Ovary (tissue), 3 donors: ENCODE measurements around the gene S100B.

Experiments used
- EP300 ChIP-seq: sonication (generic); formaldehyde crosslinking; IDR thresholded peaks from one replicate; pipeline ENCODE4 v1.6.1; 2017; ENCODE audit warnings: antibody characterized with exemption
- POLR2A ChIP-seq: fragments of 450-650 bp; IDR thresholded peaks from one replicate; pipeline ENCODE4 v1.6.1; 2017; ENCODE audit warnings: antibody characterized with exemption, mild to moderate bottlenecking, moderate library complexity
- TF ChIP-seq, protein P1 (sequence below), 3 donors: fragments of 450-650 bp in 2 of 3; fragments of 200-600 bp in 1 of 3; IDR thresholded peaks; one replicate each; pipeline versions ENCODE4 v1.5.1 to v1.8.0; 2016 to 2022; ENCODE audit warnings: antibody characterized with exemption in 3 of 3, mild to moderate bottlenecking in 1 of 3
- donor health status: DM: no; HTN: no; CAD: no.

DNA sequence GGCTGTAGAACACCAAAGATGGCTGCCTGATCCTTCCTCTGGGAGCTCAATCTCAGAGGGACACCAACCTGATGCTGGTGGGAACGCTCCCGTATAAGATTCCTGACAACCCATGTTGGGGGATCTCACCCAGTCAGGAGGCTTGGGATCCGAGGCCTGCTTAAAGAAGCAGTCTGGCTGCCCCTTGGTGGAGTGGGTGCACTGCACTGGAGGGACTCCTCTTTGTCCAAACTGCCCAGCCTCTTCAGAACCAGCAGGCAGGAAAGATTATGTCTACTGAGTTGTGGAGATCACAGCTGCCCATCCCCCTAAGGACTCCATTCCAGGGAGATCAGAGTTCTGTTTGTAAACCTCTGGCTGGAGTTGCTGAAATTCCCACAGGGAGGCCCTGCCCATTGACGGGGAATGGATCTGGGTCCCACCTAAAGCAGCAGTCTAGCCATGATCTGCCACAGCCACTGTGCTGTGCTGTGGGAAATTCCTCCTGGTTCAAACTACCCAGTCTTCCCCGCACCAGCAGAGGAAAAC lies 23.0 kb downstream of the S100B start:
- TF ChIP-seq, protein P1, sequence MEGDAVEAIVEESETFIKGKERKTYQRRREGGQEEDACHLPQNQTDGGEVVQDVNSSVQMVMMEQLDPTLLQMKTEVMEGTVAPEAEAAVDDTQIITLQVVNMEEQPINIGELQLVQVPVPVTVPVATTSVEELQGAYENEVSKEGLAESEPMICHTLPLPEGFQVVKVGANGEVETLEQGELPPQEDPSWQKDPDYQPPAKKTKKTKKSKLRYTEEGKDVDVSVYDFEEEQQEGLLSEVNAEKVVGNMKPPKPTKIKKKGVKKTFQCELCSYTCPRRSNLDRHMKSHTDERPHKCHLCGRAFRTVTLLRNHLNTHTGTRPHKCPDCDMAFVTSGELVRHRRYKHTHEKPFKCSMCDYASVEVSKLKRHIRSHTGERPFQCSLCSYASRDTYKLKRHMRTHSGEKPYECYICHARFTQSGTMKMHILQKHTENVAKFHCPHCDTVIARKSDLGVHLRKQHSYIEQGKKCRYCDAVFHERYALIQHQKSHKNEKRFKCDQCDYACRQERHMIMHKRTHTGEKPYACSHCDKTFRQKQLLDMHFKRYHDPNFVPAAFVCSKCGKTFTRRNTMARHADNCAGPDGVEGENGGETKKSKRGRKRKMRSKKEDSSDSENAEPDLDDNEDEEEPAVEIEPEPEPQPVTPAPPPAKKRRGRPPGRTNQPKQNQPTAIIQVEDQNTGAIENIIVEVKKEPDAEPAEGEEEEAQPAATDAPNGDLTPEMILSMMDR (IDR thresholded peaks at IDR 0.05): no peak
- TF ChIP-seq POLR2A: no peak
- TF ChIP-seq EP300: no peak
